HepG2 (cell line): ENCODE data around the gene DNAJB11. TPM values are rescaled to one million over a fixed set of nuclear protein-coding genes. Genes with fewer than 3 reads are reported as not detected.

Source experiments
- PAX8 ChIP-seq: sonication (generic); formaldehyde crosslinking; IDR thresholded peaks from 2 replicates; pipeline ENCODE4 v1.8.0; 2022; ENCODE audit warnings: mild to moderate bottlenecking, missing genetic modification reagents, borderline replicate concordance
- RBFOX2 ChIP-seq: fragments of 200-400 bp; formaldehyde crosslinking; IDR thresholded peaks from 2 replicates; pipeline ENCODE4 v1.6.1; 2017; ENCODE audit warnings: low read depth, mild to moderate bottlenecking, low read length
- RFX1 ChIP-seq: fragments of 450-650 bp; IDR thresholded peaks from 2 replicates; pipeline ENCODE4 v1.6.1; 2017
- SP1 ChIP-seq, 2 experiments: fragments of 450-650 bp in 1 of 2; sonication (generic) in 1 of 2; formaldehyde crosslinking in 1 of 2; IDR thresholded peaks; 2 replicates each; pipeline versions ENCODE4 v1.4.0 to v1.6.1; 2016 to 2020; ENCODE audit warnings: missing genetic modification reagents in 1 of 2
- ZEB1 ChIP-seq: IDR thresholded peaks from 2 replicates; pipeline ENCODE4 v1.6.1; 2012; ENCODE audit warnings: mild to moderate bottlenecking, low read depth, inconsistent platforms; ENCODE audit not compliant: insufficient replicate concordance
- ZNF567 ChIP-seq: sonication (generic); formaldehyde crosslinking; IDR thresholded peaks from 2 replicates; pipeline ENCODE4 v1.8.1; 2023; ENCODE audit warnings: mild to moderate bottlenecking, missing genetic modification reagents, borderline replicate concordance
- ZNF782 ChIP-seq: sonication (generic); formaldehyde crosslinking; IDR thresholded peaks from 2 replicates; pipeline ENCODE4 v1.4.0; 2020; ENCODE audit warnings: missing genetic modification reagents, mild to moderate bottlenecking, borderline replicate concordance
- polyA plus RNA-seq, 8 experiments: library from polyadenylated mRNA; depleted of rRNA in 3 of 8; stranded (reverse) in 7 of 8; unstranded in 1 of 8; fragments of >200 nt; fragmentation: Illumina TruSeq in 4 of 8; extraction: Trizol in 4 of 8; gene quantifications; 2 replicates each; pipeline versions ENCODE4 v1.2.1 to v1.2.3, GENCODE V29; 2011 to 2016; ENCODE audit warnings: low read depth in 4 of 8, missing spikeins in 1 of 8, mixed read lengths in 1 of 8; ENCODE audit not compliant: insufficient read depth in 1 of 8
- total RNA-seq, 5 experiments: library from RNA; depleted of rRNA; stranded (reverse); fragments of >200 nt; fragmentation: Illumina TruSeq; extraction: Trizol; gene quantifications; 2 replicates each; pipeline ENCODE4 v1.2.3, GENCODE V29; 2016; ENCODE audit warnings: low read depth in 1 of 5
- TF ChIP-seq, protein P1 (sequence below): IDR thresholded peaks from 2 replicates; pipeline ENCODE4 v1.6.1; 2016; ENCODE audit warnings: mild to moderate bottlenecking, missing biosample characterization, missing genetic modification reagents
- TF ChIP-seq, protein P2 (sequence below): sonication (generic); formaldehyde crosslinking; IDR thresholded peaks from 2 replicates; pipeline ENCODE4 v1.8.0; 2022; ENCODE audit warnings: mild to moderate bottlenecking, missing genetic modification reagents; ENCODE audit not compliant: insufficient replicate concordance
- TF ChIP-seq, protein P3 (sequence below): sonication (generic); formaldehyde crosslinking; conservative IDR thresholded peaks from 2 replicates; pipeline ENCODE4 v1.4.0; 2020; ENCODE audit warnings: missing genetic modification reagents
- TF ChIP-seq, protein P4 (sequence below): sonication (generic); formaldehyde crosslinking; IDR thresholded peaks from 2 replicates; pipeline ENCODE4 v1.5.0; 2020; ENCODE audit warnings: mild to moderate bottlenecking, missing genetic modification reagents
- TF ChIP-seq, protein P5 (sequence below): sonication (generic); formaldehyde crosslinking; IDR thresholded peaks from 2 replicates; pipeline ENCODE4 v1.4.0; 2020; ENCODE audit warnings: missing genetic modification reagents
- TF ChIP-seq, protein P6 (sequence below): sonication (generic); formaldehyde crosslinking; IDR thresholded peaks from 2 replicates; pipeline ENCODE4 v1.4.0; 2020; ENCODE audit warnings: missing genetic modification reagents, mild to moderate bottlenecking, borderline replicate concordance
- TF ChIP-seq, protein P7 (sequence below): sonication (generic); formaldehyde crosslinking; IDR thresholded peaks from 2 replicates; pipeline ENCODE4 v1.4.0; 2020; ENCODE audit warnings: missing genetic modification reagents

DNAJB11 gene
- total and polyA plus RNA-seq, 2 of the 13 experiments (the other 11 are each of a cell fraction or from before 2014, with no cell fraction given), result 41.0 to 132 TPM

DNA sequence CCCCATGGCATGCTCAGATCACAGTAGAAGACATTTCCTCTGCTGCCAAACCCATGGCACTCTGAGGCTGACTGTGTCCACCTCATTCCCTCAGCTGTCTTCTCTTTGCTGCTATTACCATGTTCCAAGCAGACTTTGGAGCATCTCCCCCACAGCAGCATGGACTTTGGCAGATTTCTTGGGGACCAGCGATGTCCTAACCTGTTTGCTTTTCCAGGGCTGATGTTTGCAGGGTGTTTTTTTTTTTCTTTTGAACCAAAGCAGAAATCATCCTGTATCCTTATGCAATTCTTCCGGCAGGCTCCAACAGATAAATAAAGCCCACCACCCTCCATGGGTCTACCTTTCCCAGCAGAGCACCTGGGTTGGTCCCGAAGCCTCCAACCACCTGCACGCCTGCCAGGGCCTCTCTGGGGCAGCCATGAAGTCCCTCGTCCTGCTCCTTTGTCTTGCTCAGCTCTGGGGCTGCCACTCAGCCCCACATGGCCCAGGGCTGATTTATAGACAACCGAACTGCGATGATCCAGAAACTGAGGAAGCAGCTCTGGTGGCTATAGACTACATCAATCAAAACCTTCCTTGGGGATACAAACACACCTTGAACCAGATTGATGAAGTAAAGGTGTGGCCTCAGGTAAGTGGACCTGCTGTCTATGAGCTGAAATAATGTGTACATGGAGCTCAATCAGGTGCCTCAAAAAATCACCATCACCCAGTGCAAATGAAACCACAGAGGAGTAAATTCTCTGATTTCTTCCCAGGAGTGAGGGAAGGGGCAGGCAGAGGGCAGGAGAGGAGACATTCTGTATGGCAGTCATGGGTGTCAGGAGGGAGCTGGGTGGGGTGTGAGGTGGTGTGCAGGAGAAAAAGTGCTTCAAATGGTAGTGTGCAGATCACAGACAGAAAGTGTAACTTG, 42.5 kb downstream of the DNAJB11 start, which contains the start of gene AHSG (continued):
- TF ChIP-seq ZNF782 (CRISPR knock-in tag), result no peak; the same call in 1 of the 2 replicates
- TF ChIP-seq RFX1, result no peak
- TF ChIP-seq, protein P1, sequence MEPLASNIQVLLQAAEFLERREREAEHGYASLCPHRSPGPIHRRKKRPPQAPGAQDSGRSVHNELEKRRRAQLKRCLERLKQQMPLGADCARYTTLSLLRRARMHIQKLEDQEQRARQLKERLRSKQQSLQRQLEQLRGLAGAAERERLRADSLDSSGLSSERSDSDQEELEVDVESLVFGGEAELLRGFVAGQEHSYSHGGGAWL (CRISPR knock-in tag), result no peak; the same call in 1 of the 2 replicates
- TF ChIP-seq, protein P2, sequence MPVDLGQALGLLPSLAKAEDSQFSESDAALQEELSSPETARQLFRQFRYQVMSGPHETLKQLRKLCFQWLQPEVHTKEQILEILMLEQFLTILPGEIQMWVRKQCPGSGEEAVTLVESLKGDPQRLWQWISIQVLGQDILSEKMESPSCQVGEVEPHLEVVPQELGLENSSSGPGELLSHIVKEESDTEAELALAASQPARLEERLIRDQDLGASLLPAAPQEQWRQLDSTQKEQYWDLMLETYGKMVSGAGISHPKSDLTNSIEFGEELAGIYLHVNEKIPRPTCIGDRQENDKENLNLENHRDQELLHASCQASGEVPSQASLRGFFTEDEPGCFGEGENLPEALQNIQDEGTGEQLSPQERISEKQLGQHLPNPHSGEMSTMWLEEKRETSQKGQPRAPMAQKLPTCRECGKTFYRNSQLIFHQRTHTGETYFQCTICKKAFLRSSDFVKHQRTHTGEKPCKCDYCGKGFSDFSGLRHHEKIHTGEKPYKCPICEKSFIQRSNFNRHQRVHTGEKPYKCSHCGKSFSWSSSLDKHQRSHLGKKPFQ (CRISPR knock-in tag), result peak; percentile 65
- no peak for TF ChIP-seq ZEB1
- TF ChIP-seq PAX8 (CRISPR knock-in tag), result peak; percentile 72; the same call in 1 of the 2 replicates
- TF ChIP-seq, protein P3, sequence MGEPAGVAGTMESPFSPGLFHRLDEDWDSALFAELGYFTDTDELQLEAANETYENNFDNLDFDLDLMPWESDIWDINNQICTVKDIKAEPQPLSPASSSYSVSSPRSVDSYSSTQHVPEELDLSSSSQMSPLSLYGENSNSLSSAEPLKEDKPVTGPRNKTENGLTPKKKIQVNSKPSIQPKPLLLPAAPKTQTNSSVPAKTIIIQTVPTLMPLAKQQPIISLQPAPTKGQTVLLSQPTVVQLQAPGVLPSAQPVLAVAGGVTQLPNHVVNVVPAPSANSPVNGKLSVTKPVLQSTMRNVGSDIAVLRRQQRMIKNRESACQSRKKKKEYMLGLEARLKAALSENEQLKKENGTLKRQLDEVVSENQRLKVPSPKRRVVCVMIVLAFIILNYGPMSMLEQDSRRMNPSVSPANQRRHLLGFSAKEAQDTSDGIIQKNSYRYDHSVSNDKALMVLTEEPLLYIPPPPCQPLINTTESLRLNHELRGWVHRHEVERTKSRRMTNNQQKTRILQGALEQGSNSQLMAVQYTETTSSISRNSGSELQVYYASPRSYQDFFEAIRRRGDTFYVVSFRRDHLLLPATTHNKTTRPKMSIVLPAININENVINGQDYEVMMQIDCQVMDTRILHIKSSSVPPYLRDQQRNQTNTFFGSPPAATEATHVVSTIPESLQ (CRISPR knock-in tag), result no peak
- TF ChIP-seq, protein P4, sequence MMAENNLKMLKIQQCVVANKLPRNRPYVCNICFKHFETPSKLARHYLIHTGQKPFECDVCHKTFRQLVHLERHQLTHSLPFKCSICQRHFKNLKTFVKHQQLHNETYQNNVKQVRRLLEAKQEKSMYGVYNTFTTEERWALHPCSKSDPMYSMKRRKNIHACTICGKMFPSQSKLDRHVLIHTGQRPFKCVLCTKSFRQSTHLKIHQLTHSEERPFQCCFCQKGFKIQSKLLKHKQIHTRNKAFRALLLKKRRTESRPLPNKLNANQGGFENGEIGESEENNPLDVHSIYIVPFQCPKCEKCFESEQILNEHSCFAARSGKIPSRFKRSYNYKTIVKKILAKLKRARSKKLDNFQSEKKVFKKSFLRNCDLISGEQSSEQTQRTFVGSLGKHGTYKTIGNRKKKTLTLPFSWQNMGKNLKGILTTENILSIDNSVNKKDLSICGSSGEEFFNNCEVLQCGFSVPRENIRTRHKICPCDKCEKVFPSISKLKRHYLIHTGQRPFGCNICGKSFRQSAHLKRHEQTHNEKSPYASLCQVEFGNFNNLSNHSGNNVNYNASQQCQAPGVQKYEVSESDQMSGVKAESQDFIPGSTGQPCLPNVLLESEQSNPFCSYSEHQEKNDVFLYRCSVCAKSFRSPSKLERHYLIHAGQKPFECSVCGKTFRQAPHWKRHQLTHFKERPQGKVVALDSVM, result peak; percentile 39; the same call in 1 of the 2 replicates
- no peak for TF ChIP-seq SP1 (IDR thresholded peaks at IDR 0.05)
- peak; percentile 42; the same call in 1 of the 2 replicates for TF ChIP-seq SP1 (CRISPR knock-in tag; IDR thresholded peaks at IDR 0.05)
- TF ChIP-seq RBFOX2, result no peak
- no peak for TF ChIP-seq ZNF567 (CRISPR knock-in tag)
- TF ChIP-seq, protein P5, sequence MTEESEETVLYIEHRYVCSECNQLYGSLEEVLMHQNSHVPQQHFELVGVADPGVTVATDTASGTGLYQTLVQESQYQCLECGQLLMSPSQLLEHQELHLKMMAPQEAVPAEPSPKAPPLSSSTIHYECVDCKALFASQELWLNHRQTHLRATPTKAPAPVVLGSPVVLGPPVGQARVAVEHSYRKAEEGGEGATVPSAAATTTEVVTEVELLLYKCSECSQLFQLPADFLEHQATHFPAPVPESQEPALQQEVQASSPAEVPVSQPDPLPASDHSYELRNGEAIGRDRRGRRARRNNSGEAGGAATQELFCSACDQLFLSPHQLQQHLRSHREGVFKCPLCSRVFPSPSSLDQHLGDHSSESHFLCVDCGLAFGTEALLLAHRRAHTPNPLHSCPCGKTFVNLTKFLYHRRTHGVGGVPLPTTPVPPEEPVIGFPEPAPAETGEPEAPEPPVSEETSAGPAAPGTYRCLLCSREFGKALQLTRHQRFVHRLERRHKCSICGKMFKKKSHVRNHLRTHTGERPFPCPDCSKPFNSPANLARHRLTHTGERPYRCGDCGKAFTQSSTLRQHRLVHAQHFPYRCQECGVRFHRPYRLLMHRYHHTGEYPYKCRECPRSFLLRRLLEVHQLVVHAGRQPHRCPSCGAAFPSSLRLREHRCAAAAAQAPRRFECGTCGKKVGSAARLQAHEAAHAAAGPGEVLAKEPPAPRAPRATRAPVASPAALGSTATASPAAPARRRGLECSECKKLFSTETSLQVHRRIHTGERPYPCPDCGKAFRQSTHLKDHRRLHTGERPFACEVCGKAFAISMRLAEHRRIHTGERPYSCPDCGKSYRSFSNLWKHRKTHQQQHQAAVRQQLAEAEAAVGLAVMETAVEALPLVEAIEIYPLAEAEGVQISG (CRISPR knock-in tag), result peak; percentile 89
- TF ChIP-seq, protein P6, sequence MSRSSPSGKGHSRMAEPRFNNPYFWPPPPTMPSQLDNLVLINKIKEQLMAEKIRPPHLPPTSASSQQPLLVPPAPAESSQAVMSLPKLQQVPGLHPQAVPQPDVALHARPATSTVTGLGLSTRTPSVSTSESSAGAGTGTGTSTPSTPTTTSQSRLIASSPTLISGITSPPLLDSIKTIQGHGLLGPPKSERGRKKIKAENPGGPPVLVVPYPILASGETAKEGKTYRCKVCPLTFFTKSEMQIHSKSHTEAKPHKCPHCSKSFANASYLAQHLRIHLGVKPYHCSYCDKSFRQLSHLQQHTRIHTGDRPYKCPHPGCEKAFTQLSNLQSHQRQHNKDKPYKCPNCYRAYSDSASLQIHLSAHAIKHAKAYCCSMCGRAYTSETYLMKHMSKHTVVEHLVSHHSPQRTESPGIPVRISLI (CRISPR knock-in tag), result peak; percentile 100
- TF ChIP-seq, protein P7, sequence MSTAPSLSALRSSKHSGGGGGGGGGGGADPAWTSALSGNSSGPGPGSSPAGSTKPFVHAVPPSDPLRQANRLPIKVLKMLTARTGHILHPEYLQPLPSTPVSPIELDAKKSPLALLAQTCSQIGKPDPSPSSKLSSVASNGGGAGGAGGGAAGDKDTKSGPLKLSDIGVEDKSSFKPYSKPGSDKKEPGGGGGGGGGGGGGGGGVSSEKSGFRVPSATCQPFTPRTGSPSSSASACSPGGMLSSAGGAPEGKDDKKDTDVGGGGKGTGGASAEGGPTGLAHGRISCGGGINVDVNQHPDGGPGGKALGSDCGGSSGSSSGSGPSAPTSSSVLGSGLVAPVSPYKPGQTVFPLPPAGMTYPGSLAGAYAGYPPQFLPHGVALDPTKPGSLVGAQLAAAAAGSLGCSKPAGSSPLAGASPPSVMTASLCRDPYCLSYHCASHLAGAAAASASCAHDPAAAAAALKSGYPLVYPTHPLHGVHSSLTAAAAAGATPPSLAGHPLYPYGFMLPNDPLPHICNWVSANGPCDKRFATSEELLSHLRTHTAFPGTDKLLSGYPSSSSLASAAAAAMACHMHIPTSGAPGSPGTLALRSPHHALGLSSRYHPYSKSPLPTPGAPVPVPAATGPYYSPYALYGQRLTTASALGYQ (CRISPR knock-in tag), result peak; percentile 97
